GM21447 (cell line): ENCODE data around the gene SLC25A33.
"Not testable (repeated sequence)": the region's sequence is repeated elsewhere in the genome, so short reads cannot be mapped to it uniquely, and the experiment has no call there.

Source experiments
- ATAC-seq: cut with Tn5 transposase; IDR thresholded peaks from one replicate; pipeline ENCODE4 v1.9.1; 2021; ENCODE audit not compliant: unreplicated experiment

The SLC25A33 gene

DNA sequence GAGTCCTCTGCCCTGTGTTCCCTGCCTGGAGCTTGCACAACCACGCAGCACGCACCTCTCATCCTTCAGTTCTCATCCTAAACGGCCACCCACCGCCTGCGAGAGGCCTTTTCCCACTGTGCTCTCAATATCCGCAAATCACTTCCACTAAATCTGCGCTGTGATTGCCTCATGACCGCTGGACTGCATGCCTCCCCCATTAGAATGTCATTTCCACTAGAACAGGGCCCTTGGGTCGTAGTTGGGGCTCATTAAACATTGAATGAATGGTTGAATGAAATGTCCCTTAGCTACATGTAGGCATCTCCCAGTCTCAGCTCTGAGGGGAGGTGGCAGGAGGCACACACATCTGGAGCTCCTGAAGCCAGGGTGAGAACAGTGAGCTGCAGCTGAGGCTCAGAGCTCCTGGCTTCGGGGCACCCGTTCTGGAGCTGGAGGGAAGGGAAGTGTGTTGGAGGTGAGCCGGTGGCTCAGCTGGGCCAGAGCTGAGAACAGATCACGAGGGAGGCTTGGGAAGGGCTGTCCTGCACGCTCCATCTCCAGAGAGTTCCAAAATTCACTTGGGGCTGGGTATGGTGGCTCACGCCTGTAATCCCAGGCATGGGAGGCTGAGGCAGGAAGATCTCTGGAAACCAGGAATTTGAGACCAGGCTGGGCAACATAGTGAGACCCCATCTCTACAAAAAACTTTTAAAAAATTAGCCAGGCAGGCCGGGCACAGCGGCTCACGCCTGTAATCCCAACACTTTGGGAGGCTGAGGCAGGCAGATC is 79.8 kb downstream of the SLC25A33 start:
- no peak for ATAC-seq

DNA sequence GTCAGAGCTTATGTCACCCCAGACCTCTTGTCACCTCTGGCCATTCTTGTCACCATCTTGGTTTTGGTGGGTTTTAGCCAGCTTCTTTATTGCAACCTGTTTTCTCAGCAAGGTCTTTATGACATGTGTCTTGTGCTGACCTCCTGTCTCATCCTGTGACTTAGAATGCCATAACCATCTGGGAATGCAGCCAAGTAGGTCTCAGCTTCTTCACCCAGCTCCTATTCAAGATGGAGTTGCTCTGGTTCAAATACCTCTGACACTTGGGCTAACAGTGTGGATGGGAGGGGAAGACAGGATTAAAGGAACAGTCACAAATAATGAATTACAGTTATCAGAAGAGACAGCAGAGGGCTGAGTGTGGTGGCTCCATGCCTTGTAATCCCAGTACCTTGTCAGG is 81.8 kb downstream of the SLC25A33 start:
- no peak for ATAC-seq

DNA sequence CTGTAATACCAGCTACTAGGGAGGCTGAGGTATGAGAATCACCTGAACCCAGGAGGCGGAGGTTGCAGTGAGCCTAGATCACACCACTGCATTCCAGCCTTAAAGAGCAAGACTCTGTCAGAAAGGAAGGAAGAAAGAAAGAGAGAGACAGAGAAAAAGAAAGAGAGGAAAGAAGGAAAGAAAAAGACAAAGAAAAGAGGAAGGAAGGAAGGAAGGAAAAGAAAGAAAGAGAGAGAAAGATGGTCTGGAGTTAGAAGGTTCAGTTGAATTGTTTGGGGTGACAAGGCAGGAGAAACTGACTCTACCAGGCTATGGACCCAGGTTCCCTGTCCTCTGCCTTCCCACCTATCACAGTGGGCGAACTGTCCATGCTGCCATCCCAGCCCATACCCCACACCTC is 84.8 kb downstream of the SLC25A33 start:
- ATAC-seq: no peak

DNA sequence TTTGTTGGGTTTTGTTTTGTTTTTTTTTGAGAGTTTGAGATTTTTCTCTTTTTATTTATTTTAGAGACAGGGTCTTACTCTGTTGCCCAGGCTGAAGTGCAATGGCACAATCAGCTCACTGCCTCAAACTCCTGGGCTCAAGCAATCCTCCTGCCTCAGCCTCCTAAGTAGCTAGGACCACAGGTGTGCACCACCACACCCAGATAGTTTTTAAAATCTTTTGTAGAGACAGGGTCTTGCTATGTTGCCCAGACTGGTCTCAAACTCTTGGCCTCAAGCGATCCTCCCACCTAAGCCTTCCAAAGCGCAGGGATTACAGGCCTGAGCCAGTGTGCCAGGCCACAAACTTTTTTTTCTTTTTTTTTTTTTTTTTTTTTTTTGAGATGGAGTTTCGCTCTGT is 85.8 kb downstream of the SLC25A33 start:
- not testable (repeated sequence) for ATAC-seq

DNA sequence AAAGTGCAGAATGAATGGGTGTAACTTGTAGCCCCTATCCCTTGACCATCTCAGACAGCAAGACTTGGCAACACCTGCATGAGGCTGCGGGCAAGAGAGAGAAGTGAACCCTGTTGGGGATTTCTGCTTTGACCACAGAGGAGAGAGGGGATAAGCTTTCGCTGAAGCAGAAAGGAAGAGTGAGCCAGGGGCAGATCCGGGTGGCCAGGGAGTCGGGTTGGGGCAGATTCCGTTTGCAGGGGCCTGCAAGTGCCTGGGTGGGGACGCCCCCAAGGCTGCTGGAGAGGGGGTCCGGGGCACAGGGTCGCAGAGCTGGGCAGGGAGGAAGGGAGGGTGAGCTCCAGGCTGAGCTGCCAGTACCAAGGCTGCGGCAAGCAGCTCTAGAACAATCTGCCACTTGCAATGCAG is 86.9 kb downstream of the SLC25A33 start:
- ATAC-seq: peak; percentile 41

DNA sequence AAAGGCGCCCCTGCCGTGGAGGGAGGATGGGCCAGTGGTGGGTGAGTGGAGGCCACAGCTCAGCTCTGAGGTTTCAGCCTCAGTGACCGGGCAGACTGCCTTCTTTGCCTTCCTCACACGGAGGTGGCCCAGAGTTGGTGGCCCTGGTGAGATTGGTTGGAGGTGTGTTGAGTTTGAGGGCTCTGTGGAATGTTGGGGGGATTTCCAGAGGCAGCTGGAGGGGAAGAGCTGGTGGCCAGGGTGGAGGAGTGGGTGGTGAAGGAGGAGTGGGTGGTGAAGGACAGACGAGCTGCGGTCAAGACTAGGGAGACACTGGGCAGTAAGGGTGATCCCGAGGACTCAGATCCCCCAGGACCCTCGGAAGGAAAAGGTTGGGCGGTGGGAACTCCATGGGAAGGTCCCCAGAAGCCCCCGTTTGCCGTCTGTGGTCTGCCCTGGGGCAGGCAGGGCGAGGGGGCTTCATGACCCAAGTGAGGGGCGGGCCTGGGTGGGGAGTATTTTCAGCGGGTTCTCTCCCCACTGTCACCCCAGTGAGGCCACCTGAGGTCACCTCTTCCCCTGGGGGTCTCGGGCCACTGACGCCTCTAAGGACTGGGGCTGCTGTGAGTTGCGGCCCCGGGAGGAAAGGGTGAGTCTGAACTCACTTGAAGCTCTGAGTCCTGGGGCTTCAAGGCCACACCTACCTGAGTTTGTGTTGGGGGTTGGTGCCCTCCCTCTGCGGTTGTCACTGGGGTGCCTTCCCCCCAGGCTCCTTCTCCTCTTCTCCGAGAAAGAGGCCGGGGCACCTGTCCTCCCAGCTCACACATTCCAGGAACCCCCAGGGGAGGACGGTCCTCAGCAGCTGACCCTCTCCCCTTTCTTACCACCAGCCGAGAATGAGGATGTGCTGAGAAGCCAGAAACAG is 89.5 kb downstream of the SLC25A33 start:
- ATAC-seq: no peak

DNA sequence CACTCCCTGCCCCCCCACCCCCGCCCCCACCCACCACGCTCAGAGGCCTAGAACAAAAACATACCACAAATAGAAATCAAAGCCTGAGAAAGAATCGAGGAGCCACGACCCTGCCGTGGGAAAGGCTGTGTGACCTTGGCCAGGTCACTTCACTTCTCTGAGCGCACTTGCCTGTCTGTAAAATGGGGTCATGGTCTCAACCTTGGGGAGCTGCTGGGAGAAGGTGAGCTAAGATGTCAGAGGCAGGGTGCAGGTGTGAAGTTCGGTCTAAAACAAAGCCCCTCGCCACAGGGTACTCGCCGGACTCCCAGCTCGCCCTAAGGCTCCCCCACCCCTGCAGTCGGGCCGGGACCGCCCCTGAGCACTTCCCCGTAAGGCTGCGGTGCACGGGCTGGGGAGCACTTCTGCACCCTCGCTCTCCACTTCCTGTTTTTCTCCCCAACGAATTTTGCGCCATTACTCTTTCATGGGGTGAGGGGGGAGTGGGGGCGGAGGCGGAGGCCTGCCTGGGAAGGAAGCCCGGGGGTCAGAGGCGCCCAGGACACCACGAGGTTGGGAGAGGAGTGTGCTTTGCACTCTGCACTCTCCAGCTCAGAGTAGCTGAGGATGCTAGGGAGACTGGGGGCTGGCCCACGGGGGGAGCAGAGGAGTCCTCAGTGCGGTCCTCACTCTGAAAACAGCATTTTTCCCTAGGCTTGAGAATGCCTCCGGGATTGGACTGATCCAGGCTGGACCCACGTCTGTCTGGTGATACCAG is 90.4 kb downstream of the SLC25A33 start:
- no peak for ATAC-seq

DNA sequence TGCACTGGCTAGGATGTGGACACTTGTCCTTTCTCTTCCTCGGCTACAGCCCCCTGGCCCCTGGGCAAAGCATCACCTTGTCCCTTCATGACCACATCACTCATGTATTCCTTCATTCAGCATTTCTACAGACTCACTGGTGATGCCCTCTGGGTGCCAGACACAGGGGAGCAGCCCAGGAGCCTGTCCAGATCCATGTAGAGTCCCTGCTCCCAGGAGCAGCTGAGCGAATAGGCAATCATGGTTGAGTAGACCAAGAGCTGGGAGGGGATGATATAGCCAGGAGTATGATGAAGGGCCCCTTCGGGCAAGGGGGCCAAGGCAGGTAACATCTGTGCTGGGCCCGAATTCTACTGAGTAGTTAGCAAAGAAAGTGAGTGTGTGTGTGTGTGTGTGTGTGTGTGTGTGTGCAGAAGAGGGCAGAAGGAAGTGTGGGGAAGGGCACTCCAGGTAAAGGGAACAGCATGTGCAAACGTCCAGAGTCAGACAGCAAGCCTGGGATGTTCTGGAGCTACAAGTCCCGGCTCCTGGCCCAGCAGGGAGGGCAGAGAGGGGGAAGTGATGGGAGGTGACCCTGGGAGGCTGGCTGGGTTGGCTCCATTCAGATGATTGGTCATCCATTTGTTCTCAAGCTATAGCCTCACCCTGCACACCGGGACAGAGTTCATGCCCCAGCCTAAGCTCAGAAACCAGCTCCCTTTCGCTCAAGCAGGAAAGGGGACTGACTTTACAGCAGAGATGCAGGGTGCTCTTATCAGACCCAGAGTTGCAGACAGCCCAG is 91.3 kb downstream of the SLC25A33 start:
- no peak for ATAC-seq

DNA sequence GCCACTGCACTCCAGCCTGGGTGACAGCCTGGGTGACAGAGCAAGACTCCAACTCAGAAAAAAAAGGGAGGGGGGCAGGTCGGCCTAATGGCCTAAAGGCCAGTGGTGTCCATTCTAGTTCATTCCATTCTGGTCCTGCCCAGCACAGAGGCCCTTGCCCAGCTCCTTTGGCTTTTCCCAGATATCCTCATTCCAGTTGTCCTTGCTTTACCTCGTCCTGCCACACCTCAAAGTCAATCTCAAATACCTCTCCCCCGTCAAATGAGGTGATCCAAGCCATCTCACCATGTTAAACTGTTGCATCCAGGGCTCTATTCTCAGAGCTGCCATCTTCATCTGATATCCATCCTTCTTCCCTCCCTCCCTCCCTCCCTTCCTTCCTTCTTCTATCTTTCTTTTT is 92.3 kb downstream of the SLC25A33 start:
- no peak for ATAC-seq

DNA sequence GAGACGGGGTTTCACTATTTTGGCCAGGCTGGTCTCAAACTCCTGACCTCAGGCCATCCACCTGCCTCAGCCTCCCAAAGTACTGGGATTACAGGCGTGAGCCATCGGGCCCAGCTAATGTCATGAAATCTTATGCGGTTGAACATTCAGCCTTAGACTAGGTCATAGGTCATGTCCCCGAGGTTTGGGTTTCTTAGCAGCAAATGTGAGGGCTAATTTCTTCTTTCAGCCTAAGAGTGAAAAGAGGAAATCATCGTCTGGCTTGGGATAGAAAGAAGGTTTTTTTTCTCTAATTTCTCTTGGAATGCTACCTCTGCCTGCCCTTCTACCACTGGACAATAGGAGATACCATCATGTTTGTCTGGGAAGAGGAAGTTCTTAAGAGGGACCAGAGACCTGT is 94.2 kb downstream of the SLC25A33 start:
- no peak for ATAC-seq

DNA sequence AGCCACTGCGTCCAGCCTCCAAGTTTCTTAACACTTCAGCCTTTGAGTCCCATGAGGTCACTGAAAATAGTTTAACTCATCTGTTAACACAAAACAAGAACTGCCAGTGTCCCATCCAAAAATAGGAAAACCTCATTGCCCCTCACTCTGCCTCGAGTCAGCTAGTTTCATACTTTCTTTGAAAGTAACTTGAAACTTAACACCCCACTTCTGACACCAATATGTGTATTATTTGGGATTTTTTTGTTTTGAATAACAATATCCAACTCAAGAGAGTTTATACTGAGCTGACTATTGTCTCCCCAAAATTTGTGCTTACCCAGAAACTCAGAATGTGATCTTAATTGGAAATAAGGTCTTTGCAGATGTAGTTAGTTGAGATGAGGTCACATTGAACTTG is 95.3 kb downstream of the SLC25A33 start:
- no peak for ATAC-seq
